GM19468 (cell line): ENCODE data around the gene LDLRAD4.
"Not testable (repeated sequence)": the region's sequence is repeated elsewhere in the genome, so short reads cannot be mapped to it uniquely, and the experiment has no call there.

ENCODE experiments used
- ATAC-seq: cut with Tn5 transposase; IDR thresholded peaks from one replicate; pipeline ENCODE4 v1.9.1; 2021; ENCODE audit warnings: mild to moderate bottlenecking, moderate library complexity, moderate number of reproducible peaks; ENCODE audit not compliant: unreplicated experiment; ENCODE audit errors: extremely low read depth

The LDLRAD4 gene

GRCh38 chr18:13243363-13243762 lies 24.8 kb downstream of the LDLRAD4 start:
- ATAC-seq: no peak

GRCh38 chr18:13244135-13244534 lies 25.6 kb downstream of the LDLRAD4 start:
- no peak for ATAC-seq

GRCh38 chr18:13245481-13246000 lies 27.0 kb downstream of the LDLRAD4 start:
- ATAC-seq: no peak

GRCh38 chr18:13246121-13246520 lies 27.6 kb downstream of the LDLRAD4 start:
- ATAC-seq: no peak

- no peak for ATAC-seq
Measured at GRCh38 chr18:13246591-13246990, 28.0 kb downstream of the LDLRAD4 start.

- ATAC-seq: no peak
Measured at GRCh38 chr18:13247506-13247905, 28.9 kb downstream of the LDLRAD4 start.

GRCh38 chr18:13252686-13253410 lies 34.3 kb downstream of the LDLRAD4 start:
- no peak for ATAC-seq

- ATAC-seq: no peak
Measured at GRCh38 chr18:13253786-13254688, 35.5 kb downstream of the LDLRAD4 start.

GRCh38 chr18:13254971-13255927 lies 36.7 kb downstream of the LDLRAD4 start:
- ATAC-seq: no peak

- ATAC-seq: no peak
Measured at GRCh38 chr18:13256444-13257305, 38.1 kb downstream of the LDLRAD4 start.

GRCh38 chr18:13257361-13257980 lies 38.9 kb downstream of the LDLRAD4 start:
- no peak for ATAC-seq

GRCh38 chr18:13258921-13259320 lies 40.4 kb downstream of the LDLRAD4 start:
- ATAC-seq: no peak

- ATAC-seq: no peak
Measured at GRCh38 chr18:13259701-13260100, 41.1 kb downstream of the LDLRAD4 start.

- ATAC-seq: no peak
Measured at GRCh38 chr18:13260197-13260934, 41.8 kb downstream of the LDLRAD4 start.

GRCh38 chr18:13260935-13261640 lies 42.5 kb downstream of the LDLRAD4 start:
- ATAC-seq: no peak

GRCh38 chr18:13261661-13262357 lies 43.2 kb downstream of the LDLRAD4 start:
- ATAC-seq: no peak

- ATAC-seq: not testable (repeated sequence)
Measured at GRCh38 chr18:13262358-13262680, 43.8 kb downstream of the LDLRAD4 start.
